ENCODE measurements around the gene DUSP15. TPM values are rescaled to one million over a fixed set of nuclear protein-coding genes. Genes with fewer than 3 reads are reported as not detected.

DUSP15 gene
- total and polyA plus RNA-seq, 12 donors = 0.90 to 7.2 (median 5.0) TPM

GRCh38 chr20:31845300-31845863 lies 24.9 kb downstream of the DUSP15 start, which contains the start of gene FOXS1:
TSS of gene FOXS1 (minus strand) at chr20:31845604. CDS start at chr20:31845542, 62 bp downstream.
- intact Hi-C loops (cut with DNase I) = loop anchor here in 1 of 10 donors (10.0 kb wide), 1 partner anchor 239 kb away; no protein-coding TSS in a partner anchor
- peak; percentile 64 to 80 for DNase-seq
- peak; percentile 47 to 81 (median 72) for ATAC-seq
- peak within 1 kb of the TSS; percentile 27 to 91 (median 78) for H3K27ac ChIP-seq
- no peak for TF ChIP-seq CTCF (IDR thresholded peaks at IDR 0.05)
- H3K27me3 ChIP-seq = peaks cover 0 to 25% (median 19%) of the 10 kb centered on the region in 7 donors
- 60 to 61% methylated on average over 21 of the region's 21 CpGs for WGBS, 2 donors
- H3K36me3 ChIP-seq = no peaks in the 10 kb centered on the region
- H3K4me3 ChIP-seq = peak within 1 kb of the TSS; percentile 18 to 63 (median 48)
- no peaks in the 10 kb centered on the region for H3K9me3 ChIP-seq
- H3K4me1 ChIP-seq = peaks cover 4 to 51% (median 27%) of the 10 kb centered on the region in 9 donors

GRCh38 chr20:31844737-31845299 lies 25.5 kb downstream of the DUSP15 start:
- peaks cover 4 to 56% (median 27%) of the 10 kb centered on the region in 9 donors for H3K4me1 ChIP-seq
- H3K27ac ChIP-seq = peak overlapping the region; percentile 27 to 91 (median 78)

GRCh38 chr20:31843881-31844280 lies 26.4 kb downstream of the DUSP15 start:
- peaks cover 0 to 10% (median 5%) of the 10 kb centered on the region in 7 donors for H3K27me3 ChIP-seq
- H3K36me3 ChIP-seq = no peaks in the 10 kb centered on the region
- H3K27ac ChIP-seq = peak overlapping the region; percentile 10 to 91 (median 78)
- intact Hi-C loops (cut with DNase I) = loop anchor here in 1 of 10 donors (10.0 kb wide), 1 partner anchor 241 kb away; no protein-coding TSS in a partner anchor
- ATAC-seq = no peak
- peaks cover 4 to 65% (median 27%) of the 10 kb centered on the region in 9 donors for H3K4me1 ChIP-seq
- no peaks in the 10 kb centered on the region for H3K9me3 ChIP-seq
- no peak for DNase-seq
- H3K4me3 ChIP-seq = peak overlapping the region in 9 of 10 donors; percentile 31 to 63 (median 51)
- 79 to 87% methylated on average over 5 of the region's 5 CpGs for WGBS, 2 donors
- TF ChIP-seq CTCF (IDR thresholded peaks at IDR 0.05) = no peak

More at GRCh38 chr20:31844737-31845299, 25.5 kb downstream of the DUSP15 start:
- DNase-seq (no peak), ATAC-seq (no peak)
- Histone ChIP-seq H3K36me3 (no peaks in the 10 kb centered on the region), H3K27me3 (peaks cover 0 to 19% (median 14%) of the 10 kb centered on the region in 7 donors), H3K9me3 (no peaks in the 10 kb centered on the region), H3K4me3 (peak overlapping the region; percentile 18 to 63 (median 48))
- TF ChIP-seq CTCF (IDR thresholded peaks at IDR 0.05) = no peak
- intact Hi-C loops (cut with DNase I) = loop anchor here in 1 of 10 donors (10.0 kb wide), 1 partner anchor 240 kb away; no protein-coding TSS in a partner anchor
- 85 to 86% methylated on average over 28 of the region's 28 CpGs for WGBS, 2 donors

DNA sequence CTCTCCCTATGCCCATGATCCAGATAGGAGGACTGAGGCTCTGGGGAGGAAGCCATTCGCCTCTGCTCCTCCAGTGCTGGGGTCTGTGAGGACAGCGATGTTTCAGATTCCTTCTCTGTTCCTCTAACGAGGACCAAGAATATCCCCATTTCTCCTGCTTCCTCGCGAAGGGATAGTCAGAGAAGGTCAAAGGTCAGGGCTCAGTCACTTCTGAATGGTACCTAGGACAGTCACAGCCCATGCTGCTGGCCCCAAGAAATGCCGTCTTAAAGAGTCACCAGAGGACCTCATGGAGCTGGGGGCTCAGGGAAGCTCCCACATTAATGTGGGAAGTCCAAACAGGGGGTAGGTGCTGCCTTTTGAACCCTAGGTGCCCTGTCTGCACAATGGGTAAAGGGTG lies 27.0 kb downstream of the DUSP15 start:
- H3K36me3 ChIP-seq = no peaks in the 10 kb centered on the region
- H3K27me3 ChIP-seq = peaks cover 0 to 4% (median 0%) of the 10 kb centered on the region in 7 donors
- H3K4me3 ChIP-seq = peak overlapping the region in 9 of 10 donors; percentile 31 to 63 (median 51)
- DNase-seq (no peak), ATAC-seq (no peak)
- no peak for TF ChIP-seq CTCF (IDR thresholded peaks at IDR 0.05)
- intact Hi-C loops (cut with DNase I) = loop anchor here in 1 of 10 donors (10.0 kb wide), 1 partner anchor 242 kb away; no protein-coding TSS in a partner anchor
- H3K9me3 ChIP-seq = no peaks in the 10 kb centered on the region
- peak overlapping the region; percentile 27 to 91 (median 78) for H3K27ac ChIP-seq
- H3K4me1 ChIP-seq = peaks cover 4 to 71% (median 28%) of the 10 kb centered on the region in 9 donors
- WGBS, 2 donors = 58 to 62% methylated on average over 6 of the region's 6 CpGs
